HepG2 (cell line): ENCODE results near the gene ULK3. TPM values are rescaled to one million over a fixed set of nuclear protein-coding genes. Genes with fewer than 3 reads are reported as not detected.
A peak's percentile ranks its signal among the peaks of the same experiment; 100 is the strongest.

Experiments
- AGO2 ChIP-seq: fragments of 200-400 bp; formaldehyde crosslinking; optimal IDR thresholded peaks from 2 replicates; pipeline ENCODE3; 2017; ENCODE audit warnings: mild to moderate bottlenecking, low read depth, low read length, moderate library complexity
- ATF7-NPFF ChIP-seq: sonication (generic); formaldehyde crosslinking; IDR thresholded peaks from 2 replicates; pipeline ENCODE4 v1.8.1; 2023; ENCODE audit warnings: mild to moderate bottlenecking, low read depth, missing genetic modification reagents, moderate library complexity
- BHLHE40 ChIP-seq: IDR thresholded peaks from 2 replicates; pipeline ENCODE4 v1.6.1; 2011; ENCODE audit warnings: low read length, improper control_type of control experiment
- ETV5 ChIP-seq: IDR thresholded peaks from 2 replicates; pipeline ENCODE4 v1.6.1; 2018; ENCODE audit warnings: missing biosample characterization, missing genetic modification reagents, inconsistent platforms, borderline replicate concordance
- FOXM1 ChIP-seq: sonication (generic); formaldehyde crosslinking; IDR thresholded peaks from 2 replicates; pipeline ENCODE4 v1.5.0; 2020; ENCODE audit warnings: missing genetic modification reagents
- HMG20A ChIP-seq: IDR thresholded peaks from 2 replicates; pipeline ENCODE4 v1.6.1; 2016; ENCODE audit warnings: borderline replicate concordance
- KDM4B ChIP-seq: sonication (generic); formaldehyde crosslinking; IDR thresholded peaks from 2 replicates; pipeline ENCODE4 v1.4.0; 2020; ENCODE audit warnings: missing genetic modification reagents
- MTA3 ChIP-seq: sonication (generic); formaldehyde crosslinking; IDR thresholded peaks from 2 replicates; pipeline ENCODE4 v1.4.0; 2020; ENCODE audit warnings: missing genetic modification reagents
- RAD21 ChIP-seq: fragments of 450-650 bp; formaldehyde crosslinking; IDR thresholded peaks from 2 replicates; pipeline ENCODE4 v1.5.0; 2020; ENCODE audit warnings: mild to moderate bottlenecking
- TFE3 ChIP-seq: IDR thresholded peaks from 2 replicates; pipeline ENCODE4 v1.6.1; 2016
- ZBTB34 ChIP-seq: sonication (generic); formaldehyde crosslinking; IDR thresholded peaks from 2 replicates; pipeline ENCODE4 v1.8.0; 2022; ENCODE audit warnings: mild to moderate bottlenecking, missing genetic modification reagents
- ZHX2 ChIP-seq, 2 experiments: sonication (generic) in 1 of 2; formaldehyde crosslinking in 1 of 2; IDR thresholded peaks; 2 replicates each; pipeline versions ENCODE4 v1.6.1 to v1.9.0; 2014 to 2022; ENCODE audit warnings: antibody characterized with exemption in 1 of 2, borderline replicate concordance in 1 of 2, inconsistent platforms in 1 of 2, low read depth in 1 of 2, missing genetic modification reagents in 1 of 2
- ZNF101 ChIP-seq: sonication (generic); formaldehyde crosslinking; IDR thresholded peaks from 2 replicates; pipeline ENCODE4 v1.4.0; 2020; ENCODE audit warnings: mild to moderate bottlenecking, low read depth, missing genetic modification reagents, borderline replicate concordance
- ZNF274 ChIP-seq: sonication (generic); formaldehyde crosslinking; IDR thresholded peaks from 2 replicates; pipeline ENCODE4 v1.5.1; 2020; ENCODE audit warnings: mild to moderate bottlenecking, missing genetic modification reagents
- ZNF382 ChIP-seq: sonication (generic); formaldehyde crosslinking; IDR thresholded peaks from 2 replicates; pipeline ENCODE4 v1.5.0; 2020; ENCODE audit warnings: missing genetic modification reagents, mild to moderate bottlenecking, borderline replicate concordance
- ZNF556 ChIP-seq: sonication (generic); formaldehyde crosslinking; IDR thresholded peaks from 2 replicates; pipeline ENCODE4 v1.4.0; 2020; ENCODE audit warnings: mild to moderate bottlenecking, missing genetic modification reagents, borderline replicate concordance
- ZNF75D ChIP-seq: sonication (generic); formaldehyde crosslinking; IDR thresholded peaks from 2 replicates; pipeline ENCODE4 v1.8.1; 2023; ENCODE audit warnings: missing genetic modification reagents, mild to moderate bottlenecking, borderline replicate concordance
- polyA plus RNA-seq, 8 experiments: library from polyadenylated mRNA; depleted of rRNA in 3 of 8; stranded (reverse) in 7 of 8; unstranded in 1 of 8; fragments of >200 nt; fragmentation: Illumina TruSeq in 4 of 8; extraction: Trizol in 4 of 8; gene quantifications; 2 replicates each; pipeline versions ENCODE4 v1.2.1 to v1.2.3, GENCODE V29; 2011 to 2016; ENCODE audit warnings: low read depth in 4 of 8, missing spikeins in 1 of 8, mixed read lengths in 1 of 8; ENCODE audit not compliant: insufficient read depth in 1 of 8
- total RNA-seq, 5 experiments: library from RNA; depleted of rRNA; stranded (reverse); fragments of >200 nt; fragmentation: Illumina TruSeq; extraction: Trizol; gene quantifications; 2 replicates each; pipeline ENCODE4 v1.2.3, GENCODE V29; 2016; ENCODE audit warnings: low read depth in 1 of 5

The ULK3 gene
- total and polyA plus RNA-seq, 2 of the 13 experiments (the other 11 are each of a cell fraction or from before 2014, with no cell fraction given): 15.2 to 23.7 TPM

GRCh38 chr15:74842581-74843444 lies at the start of gene ULK3 (continued):
- 0 out of 2 replicates have a peak, but pooled peaks have one; percentile 38 for TF ChIP-seq ZBTB34
- TF ChIP-seq ZNF556: peak; percentile 28; the same call in 1 of the 2 replicates
- TF ChIP-seq ZNF75D (CRISPR knock-in tag): no peak
- no peak for TF ChIP-seq ZNF382 (CRISPR knock-in tag)
- no peak for TF ChIP-seq ETV5 (CRISPR knock-in tag)
- TF ChIP-seq MTA3: no peak
- peak; percentile 77 for TF ChIP-seq RAD21 (CRISPR knock-in tag)
- peak; percentile 18; the same call in 1 of the 2 replicates for TF ChIP-seq ZHX2 (IDR thresholded peaks at IDR 0.05; ENCODE audit: low read depth)
- no peak for TF ChIP-seq ZHX2 (CRISPR knock-in tag; IDR thresholded peaks at IDR 0.05; ENCODE audit: borderline replicate concordance)
- TF ChIP-seq TFE3: peak; percentile 90
- no peak for TF ChIP-seq KDM4B (CRISPR knock-in tag)
- TF ChIP-seq ZNF274 (CRISPR knock-in tag): peak; percentile 80
- no peak for TF ChIP-seq HMG20A (CRISPR knock-in tag)
- TF ChIP-seq ZNF101 (CRISPR knock-in tag): no peak; the same call in 1 of the 2 replicates
- TF ChIP-seq FOXM1: no peak
- peak; percentile 61 for TF ChIP-seq BHLHE40
- no peak for TF ChIP-seq ATF7-NPFF
- TF ChIP-seq AGO2: peak; percentile 96
